ENCODE data around the gene TMEM72.
"Not testable (repeated sequence)": the region's sequence is repeated elsewhere in the genome, so short reads cannot be mapped to it uniquely, and the experiment has no call there.

GRCh38 chr10:44866367-44866766 lies 44.8 kb upstream of the TMEM72 start:
- TF ChIP-seq, protein P1, sequence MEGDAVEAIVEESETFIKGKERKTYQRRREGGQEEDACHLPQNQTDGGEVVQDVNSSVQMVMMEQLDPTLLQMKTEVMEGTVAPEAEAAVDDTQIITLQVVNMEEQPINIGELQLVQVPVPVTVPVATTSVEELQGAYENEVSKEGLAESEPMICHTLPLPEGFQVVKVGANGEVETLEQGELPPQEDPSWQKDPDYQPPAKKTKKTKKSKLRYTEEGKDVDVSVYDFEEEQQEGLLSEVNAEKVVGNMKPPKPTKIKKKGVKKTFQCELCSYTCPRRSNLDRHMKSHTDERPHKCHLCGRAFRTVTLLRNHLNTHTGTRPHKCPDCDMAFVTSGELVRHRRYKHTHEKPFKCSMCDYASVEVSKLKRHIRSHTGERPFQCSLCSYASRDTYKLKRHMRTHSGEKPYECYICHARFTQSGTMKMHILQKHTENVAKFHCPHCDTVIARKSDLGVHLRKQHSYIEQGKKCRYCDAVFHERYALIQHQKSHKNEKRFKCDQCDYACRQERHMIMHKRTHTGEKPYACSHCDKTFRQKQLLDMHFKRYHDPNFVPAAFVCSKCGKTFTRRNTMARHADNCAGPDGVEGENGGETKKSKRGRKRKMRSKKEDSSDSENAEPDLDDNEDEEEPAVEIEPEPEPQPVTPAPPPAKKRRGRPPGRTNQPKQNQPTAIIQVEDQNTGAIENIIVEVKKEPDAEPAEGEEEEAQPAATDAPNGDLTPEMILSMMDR (IDR thresholded peaks at IDR 0.05; ENCODE audit: poor library complexity, severe bottlenecking), result not testable (repeated sequence)
- TF ChIP-seq TAF1 (IDR thresholded peaks at IDR 0.05; ENCODE audit: low read depth); EZH2 (IDR thresholded peaks at IDR 0.05; ENCODE audit: borderline replicate concordance, insufficient read depth, low read length, poor library complexity, severe bottlenecking); POLR2AphosphoS5 (IDR thresholded peaks at IDR 0.05); RAD21 (conservative IDR thresholded peaks at IDR 0.05); EP300 (conservative IDR thresholded peaks at IDR 0.05; ENCODE audit: poor library complexity, severe bottlenecking): not testable (repeated sequence)
- TF ChIP-seq, protein P2, sequence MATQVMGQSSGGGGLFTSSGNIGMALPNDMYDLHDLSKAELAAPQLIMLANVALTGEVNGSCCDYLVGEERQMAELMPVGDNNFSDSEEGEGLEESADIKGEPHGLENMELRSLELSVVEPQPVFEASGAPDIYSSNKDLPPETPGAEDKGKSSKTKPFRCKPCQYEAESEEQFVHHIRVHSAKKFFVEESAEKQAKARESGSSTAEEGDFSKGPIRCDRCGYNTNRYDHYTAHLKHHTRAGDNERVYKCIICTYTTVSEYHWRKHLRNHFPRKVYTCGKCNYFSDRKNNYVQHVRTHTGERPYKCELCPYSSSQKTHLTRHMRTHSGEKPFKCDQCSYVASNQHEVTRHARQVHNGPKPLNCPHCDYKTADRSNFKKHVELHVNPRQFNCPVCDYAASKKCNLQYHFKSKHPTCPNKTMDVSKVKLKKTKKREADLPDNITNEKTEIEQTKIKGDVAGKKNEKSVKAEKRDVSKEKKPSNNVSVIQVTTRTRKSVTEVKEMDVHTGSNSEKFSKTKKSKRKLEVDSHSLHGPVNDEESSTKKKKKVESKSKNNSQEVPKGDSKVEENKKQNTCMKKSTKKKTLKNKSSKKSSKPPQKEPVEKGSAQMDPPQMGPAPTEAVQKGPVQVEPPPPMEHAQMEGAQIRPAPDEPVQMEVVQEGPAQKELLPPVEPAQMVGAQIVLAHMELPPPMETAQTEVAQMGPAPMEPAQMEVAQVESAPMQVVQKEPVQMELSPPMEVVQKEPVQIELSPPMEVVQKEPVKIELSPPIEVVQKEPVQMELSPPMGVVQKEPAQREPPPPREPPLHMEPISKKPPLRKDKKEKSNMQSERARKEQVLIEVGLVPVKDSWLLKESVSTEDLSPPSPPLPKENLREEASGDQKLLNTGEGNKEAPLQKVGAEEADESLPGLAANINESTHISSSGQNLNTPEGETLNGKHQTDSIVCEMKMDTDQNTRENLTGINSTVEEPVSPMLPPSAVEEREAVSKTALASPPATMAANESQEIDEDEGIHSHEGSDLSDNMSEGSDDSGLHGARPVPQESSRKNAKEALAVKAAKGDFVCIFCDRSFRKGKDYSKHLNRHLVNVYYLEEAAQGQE (IDR thresholded peaks at IDR 0.05; ENCODE audit: borderline replicate concordance), result not testable (repeated sequence)

Measured in neural cell (in vitro differentiated cells).